Activated T-helper 9 cell treated with anti-CD3 and anti-CD28 coated beads, Interleukin-2, amount 50 U/mL, for 16 hours (primary cell): ENCODE results near the gene PTCSC3.
"Not testable (repeated sequence)": the region's sequence is repeated elsewhere in the genome, so short reads cannot be mapped to it uniquely, and the experiment has no call there.

Experiments
- DNase-seq: peaks from one replicate; pipeline ENCODE4 v3.0.0-alpha.2; 2020; ENCODE audit warnings: low read depth

The PTCSC3 gene

GRCh38 chr14:36173161-36173560, 3.4 kb downstream of the PTCSC3 start:
- no peak for DNase-seq

GRCh38 chr14:36171607-36172006, 4.9 kb downstream of the PTCSC3 start:
- no peak for DNase-seq

- DNase-seq, result no peak
Observed at GRCh38 chr14:36167431-36167830, 9.1 kb downstream of the PTCSC3 start.

GRCh38 chr14:36163451-36163850, 13.1 kb downstream of the PTCSC3 start:
- DNase-seq, result no peak

GRCh38 chr14:36162267-36162666, 14.3 kb downstream of the PTCSC3 start:
- DNase-seq, result no peak

GRCh38 chr14:36161776-36162175, 14.7 kb downstream of the PTCSC3 start:
- DNase-seq, result no peak

GRCh38 chr14:36151335-36151734, 25.2 kb downstream of the PTCSC3 start:
- DNase-seq, result no peak

- no peak for DNase-seq
Observed at GRCh38 chr14:36134038-36134437, 42.5 kb downstream of the PTCSC3 start.

GRCh38 chr14:36132826-36133225, 43.7 kb downstream of the PTCSC3 start:
- DNase-seq, result no peak

- no peak for DNase-seq
Observed at GRCh38 chr14:36130186-36130585, 46.3 kb downstream of the PTCSC3 start.

- DNase-seq, result no peak
Observed at GRCh38 chr14:36129181-36129580, 47.3 kb downstream of the PTCSC3 start.

GRCh38 chr14:36113341-36113740, 63.2 kb downstream of the PTCSC3 start:
- DNase-seq, result no peak

GRCh38 chr14:36111822-36112583, 64.5 kb downstream of the PTCSC3 start:
- DNase-seq, result no peak

- DNase-seq, result no peak
Observed at GRCh38 chr14:36105401-36105800, 71.1 kb downstream of the PTCSC3 start.

- DNase-seq, result not testable (repeated sequence)
Observed at GRCh38 chr14:36104258-36104657, 72.3 kb downstream of the PTCSC3 start.

- DNase-seq, result no peak
Observed at GRCh38 chr14:36099619-36100018, 76.9 kb downstream of the PTCSC3 start.

GRCh38 chr14:36097356-36097755, 79.2 kb downstream of the PTCSC3 start:
- no peak for DNase-seq

GRCh38 chr14:36096090-36096489, 80.4 kb downstream of the PTCSC3 start:
- no peak for DNase-seq

GRCh38 chr14:36094963-36095362, 81.6 kb downstream of the PTCSC3 start:
- DNase-seq, result no peak

GRCh38 chr14:36091096-36091495, 85.4 kb downstream of the PTCSC3 start:
- no peak for DNase-seq

- DNase-seq, result no peak
Observed at GRCh38 chr14:36087411-36087810, 89.1 kb downstream of the PTCSC3 start.

GRCh38 chr14:36086629-36087395, 89.7 kb downstream of the PTCSC3 start:
- DNase-seq, result no peak

GRCh38 chr14:36085861-36086260, 90.7 kb downstream of the PTCSC3 start:
- no peak for DNase-seq
